ENCODE results near the gene INSYN1.
A peak's percentile ranks its signal among the peaks of the same experiment; 100 is the strongest.
"Not testable (repeated sequence)": the region's sequence is repeated elsewhere in the genome, so short reads cannot be mapped to it uniquely, and the experiment has no call there.

INSYN1 gene

DNA sequence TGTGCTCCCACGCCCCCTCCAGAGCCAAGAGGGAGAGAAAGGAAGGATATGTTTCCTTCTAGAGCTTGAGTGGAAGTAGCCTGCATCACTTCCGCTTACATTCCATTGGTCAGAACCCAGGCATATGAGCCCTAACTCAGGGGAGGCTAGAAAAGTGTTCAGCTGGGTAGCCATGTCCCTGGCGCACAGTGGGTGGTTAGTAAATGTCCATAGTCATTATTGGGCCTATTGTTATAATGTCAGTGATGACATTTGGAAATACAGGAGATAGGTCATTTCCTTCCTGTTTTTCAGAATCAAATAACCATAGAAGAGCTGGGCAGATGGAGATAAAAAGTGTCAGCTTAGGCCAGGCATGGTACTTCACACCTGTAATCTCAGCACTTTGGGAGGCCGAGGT lies 41.6 kb downstream of the INSYN1 start:
- DNase-seq (ENCODE audit: low spot score): no peak

DNA sequence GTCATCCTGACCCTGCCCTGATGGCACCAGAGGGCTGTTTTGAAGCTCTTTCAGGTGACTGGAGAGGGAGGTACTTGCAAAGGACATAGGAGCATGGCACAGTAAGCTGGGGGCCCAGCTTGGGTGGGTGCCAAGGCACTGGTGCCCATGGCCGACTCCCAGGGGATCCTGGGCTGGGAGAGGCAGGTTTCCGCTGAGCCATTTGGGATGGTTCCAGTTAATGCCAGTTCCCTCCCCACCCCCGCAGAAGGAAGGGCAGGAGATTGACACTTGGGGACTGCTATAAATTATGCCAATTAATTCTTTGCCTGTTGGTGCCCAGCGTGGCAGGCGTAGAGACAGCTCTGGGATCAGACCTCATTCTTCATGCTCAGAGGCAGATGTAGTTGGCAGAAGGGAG lies 42.8 kb downstream of the INSYN1 start:
- DNase-seq (ENCODE audit: low spot score): no peak

DNA sequence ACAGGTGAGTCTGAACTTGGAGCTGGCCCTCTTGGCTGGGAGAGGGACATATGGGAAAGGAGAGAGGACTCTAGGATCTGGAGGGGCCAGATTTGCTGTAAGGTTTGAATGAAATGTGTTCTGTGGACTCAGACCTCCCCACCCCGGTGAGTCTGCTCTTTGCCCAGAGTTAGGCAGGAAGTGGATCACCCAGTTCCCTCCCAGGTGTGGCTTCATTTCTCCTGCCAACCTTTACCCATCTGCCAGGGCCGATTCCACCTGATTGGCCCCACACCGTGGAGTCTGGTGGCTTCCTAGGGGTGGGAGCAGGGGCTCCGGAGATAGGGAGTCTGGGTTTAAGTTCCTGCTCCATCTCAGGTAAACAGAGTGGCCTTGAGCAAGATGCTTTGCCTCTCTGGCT lies 43.5 kb downstream of the INSYN1 start:
- no peak for DNase-seq (ENCODE audit: low spot score)

DNA sequence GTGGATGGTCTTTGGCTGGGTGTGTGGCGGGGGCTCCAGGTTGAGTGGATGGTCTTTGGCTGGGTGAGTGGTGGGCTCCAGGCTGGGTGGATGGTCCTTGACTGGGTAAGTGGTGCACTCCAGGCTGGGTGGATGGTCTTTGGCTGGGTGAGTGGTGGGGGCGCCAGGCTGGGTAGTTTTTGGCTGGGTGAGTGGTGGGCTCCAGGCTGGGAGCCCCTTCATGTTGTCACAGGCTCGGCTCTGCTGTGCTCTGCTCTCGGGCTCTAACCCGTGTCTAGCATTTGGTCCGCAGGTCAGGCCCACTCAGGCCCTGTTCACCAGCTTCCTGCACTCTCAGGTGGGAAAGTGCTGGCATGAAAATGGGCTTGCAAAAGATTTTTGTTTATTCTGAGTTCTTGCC lies 43.9 kb downstream of the INSYN1 start:
- DNase-seq (ENCODE audit: low spot score): no peak

DNA sequence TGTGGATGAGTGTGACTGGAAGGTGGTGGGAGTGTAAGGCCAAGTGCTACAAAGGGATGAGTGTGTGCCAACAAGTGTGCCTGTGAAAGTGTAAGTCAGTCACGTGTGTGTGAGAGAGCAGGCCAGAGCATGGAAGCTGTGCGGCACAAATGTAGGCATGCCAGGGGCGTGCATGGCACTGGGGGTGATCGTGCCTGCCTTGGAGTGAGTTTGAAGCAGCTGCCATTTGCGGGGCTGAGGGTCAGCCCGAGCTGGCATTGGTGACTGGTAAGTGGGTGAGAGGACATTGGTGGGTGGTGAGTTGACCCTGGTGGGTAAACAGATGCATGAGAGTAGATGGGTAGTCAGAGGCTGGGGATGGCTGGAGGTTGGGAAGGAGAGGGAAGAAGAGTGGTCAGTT lies 44.5 kb downstream of the INSYN1 start:
- DNase-seq (ENCODE audit: low spot score): no peak

DNA sequence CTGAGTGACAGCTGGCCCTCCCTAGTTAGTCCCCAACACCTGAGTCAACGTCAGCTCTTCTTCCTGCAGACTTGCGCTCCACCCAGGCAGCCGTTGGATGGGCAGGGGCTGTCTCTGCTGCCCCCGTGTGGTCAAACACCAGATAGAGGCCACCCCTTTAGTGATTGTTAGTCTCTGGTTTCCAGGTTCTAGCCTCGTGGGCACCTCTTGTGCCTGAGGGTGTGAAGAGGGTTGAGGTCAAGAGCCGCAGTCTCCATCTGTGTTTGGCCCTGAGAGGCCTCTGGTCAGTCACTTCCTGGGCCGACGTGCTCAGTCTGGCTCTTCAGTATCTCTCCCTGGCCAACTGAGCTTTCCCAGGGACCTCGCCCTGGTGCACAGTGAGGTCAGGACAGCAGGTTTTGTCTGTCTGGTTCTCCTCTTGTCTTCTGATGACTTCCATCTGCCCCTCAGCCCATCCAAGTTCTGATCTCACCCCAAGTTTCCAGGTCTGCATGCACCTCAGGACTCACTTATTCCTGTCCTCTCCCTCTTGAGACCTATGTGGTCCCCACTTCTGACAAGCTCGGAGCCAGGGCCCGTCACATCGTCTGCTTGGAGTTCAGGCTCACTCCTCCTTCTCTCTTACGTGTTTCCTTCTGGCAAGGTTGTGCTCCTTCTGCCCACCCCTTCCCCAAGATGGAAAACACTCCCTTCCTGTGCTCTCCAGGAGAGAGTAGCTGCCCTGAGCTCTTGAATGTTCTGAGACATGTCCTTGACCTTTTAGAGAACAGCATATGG lies 48.1 kb downstream of the INSYN1 start:
- peak; percentile 75 for DNase-seq (ENCODE audit: low spot score)

DNA sequence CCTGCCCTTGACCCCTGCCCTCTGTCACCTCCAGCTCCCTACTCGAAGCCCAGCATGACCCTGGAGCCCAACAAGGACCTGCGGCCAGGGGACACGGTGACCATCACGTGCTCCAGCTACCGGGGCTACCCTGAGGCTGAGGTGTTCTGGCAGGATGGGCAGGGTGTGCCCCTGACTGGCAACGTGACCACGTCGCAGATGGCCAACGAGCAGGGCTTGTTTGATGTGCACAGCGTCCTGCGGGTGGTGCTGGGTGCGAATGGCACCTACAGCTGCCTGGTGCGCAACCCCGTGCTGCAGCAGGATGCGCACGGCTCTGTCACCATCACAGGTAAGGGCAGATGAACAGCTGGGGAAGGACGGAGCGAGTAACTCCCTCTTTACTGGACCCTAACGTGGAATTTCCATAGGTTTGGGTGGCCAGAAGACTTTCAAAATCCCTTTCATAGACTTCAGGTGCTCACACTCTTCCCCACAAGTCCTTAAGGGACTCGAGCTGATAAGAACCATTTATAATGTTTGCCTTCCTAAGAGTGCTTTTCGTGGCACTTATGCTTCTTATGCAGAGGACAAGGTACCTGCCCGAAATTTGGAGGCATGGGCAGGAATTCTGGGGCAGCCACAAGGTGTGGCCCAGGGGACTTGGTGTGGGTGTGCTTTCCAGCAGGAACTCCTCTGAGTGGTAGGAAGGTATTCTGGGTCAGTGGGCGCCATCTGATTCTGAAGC lies 48.8 kb downstream of the INSYN1 start:
- DNase-seq (ENCODE audit: low spot score): not testable (repeated sequence)

DNA sequence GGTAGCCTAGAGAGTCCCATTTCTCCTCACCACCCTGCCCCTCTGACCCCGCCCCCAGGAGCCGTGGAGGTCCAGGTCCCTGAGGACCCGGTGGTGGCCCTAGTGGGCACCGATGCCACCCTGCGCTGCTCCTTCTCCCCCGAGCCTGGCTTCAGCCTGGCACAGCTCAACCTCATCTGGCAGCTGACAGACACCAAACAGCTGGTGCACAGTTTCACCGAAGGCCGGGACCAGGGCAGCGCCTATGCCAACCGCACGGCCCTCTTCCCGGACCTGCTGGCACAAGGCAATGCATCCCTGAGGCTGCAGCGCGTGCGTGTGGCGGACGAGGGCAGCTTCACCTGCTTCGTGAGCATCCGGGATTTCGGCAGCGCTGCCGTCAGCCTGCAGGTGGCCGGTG lies 49.5 kb downstream of the INSYN1 start:
- DNase-seq (ENCODE audit: low spot score): not testable (repeated sequence)

DNA sequence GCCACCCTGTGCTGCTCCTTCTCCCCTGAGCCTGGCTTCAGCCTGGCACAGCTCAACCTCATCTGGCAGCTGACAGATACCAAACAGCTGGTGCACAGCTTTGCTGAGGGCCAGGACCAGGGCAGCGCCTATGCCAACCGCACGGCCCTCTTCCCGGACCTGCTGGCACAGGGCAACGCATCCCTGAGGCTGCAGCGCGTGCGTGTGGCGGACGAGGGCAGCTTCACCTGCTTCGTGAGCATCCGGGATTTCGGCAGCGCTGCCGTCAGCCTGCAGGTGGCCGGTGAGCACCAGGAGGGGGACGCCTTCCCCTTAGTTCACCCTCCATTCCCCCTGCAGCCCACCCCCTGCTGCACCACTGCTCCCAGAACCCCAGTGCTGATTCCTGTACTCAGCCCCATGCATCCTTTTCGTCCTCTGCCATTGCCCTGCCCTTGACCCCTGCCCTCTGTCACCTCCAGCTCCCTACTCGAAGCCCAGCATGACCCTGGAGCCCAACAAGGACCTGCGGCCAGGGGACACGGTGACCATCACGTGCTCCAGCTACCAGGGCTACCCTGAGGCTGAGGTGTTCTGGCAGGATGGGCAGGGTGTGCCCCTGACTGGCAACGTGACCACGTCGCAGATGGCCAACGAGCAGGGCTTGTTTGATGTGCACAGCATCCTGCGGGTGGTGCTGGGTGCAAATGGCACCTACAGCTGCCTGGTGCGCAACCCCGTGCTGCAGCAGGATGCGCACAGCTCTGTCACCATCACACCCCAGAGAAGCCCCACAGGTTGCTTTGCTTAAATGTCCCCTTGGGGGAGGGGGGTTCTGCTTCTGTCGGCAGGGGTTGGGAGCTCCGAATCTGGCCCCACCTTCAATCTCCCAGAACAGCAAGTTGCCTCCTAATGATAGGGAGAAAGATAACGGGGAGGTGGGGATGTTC lies 50.6 kb downstream of the INSYN1 start:
- DNase-seq (ENCODE audit: low spot score): not testable (repeated sequence)

DNA sequence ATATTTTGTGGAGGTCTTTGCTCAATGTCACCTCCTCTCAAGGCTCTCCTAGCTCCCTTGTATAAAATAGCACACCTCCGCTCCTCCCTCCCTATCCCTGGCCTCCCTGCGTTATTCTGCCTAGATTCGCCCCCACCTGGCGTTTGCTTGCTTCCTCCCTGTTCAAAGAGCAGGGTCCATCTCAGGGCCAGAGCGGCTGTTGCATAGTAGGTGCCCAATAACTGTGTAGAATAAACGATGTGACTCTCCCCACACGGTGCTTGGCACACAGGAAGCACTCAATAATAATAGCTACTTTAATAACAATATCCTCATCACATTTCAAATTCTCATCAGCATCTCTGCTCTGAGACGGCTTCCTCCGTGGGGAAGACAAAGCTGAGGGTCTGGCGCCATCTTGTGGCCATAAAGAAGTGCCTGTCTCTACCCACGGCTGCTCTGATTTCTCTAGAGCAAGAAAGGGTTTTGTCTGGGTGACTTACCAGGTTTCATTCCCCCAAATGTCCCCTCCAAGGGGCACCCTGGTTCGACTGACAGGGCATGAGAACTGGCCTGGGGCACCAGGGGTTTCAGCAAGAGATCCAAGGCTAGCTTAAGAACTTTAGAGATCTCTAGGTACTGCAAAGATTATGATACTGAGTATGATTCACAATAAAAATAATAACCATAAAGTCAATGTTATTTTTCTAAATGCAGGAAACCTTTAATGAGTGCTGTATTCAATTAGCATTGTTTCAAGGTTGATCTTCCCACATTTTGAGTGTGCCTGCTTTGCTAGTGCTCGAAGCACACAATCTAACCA lies 52.9 kb downstream of the INSYN1 start:
- DNase-seq (ENCODE audit: low spot score): peak; percentile 83

DNA sequence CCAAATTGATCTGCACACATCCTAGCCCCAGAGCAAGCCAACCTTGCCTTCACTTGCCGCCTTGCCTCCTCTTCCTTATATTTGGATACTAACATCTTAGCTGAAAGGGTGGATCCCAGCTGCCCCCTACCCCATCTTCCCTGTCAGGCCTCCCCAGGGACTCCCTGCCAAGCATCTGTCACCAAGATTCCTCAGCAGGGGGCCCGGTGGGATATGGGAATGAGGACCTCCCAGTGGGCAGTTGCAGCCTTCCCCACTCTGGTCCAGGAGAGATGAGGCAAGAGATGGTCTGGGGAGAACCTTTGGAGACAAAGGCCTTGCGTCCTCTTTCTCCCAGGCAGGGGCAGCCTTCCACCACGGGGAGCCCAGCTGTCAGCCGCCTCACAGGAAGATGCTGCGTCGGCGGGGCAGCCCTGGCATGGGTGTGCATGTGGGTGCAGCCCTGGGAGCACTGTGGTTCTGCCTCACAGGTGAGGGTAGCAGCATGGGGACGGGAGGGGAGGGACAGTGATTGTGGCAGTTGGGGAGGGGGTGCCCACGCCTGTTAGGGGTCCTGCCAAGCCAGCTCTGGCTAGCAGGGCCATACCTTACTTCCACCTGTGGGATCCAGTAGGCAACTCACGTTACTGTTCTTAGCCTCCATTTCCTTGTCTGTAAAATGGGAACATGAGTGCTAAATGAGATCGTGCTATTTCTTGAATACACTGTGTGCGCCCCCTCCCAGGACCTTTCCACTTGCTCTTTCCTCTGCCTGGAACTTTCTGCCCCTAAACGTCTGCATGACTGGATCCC lies 53.7 kb downstream of the INSYN1 start:
- no peak for DNase-seq (ENCODE audit: low spot score)

DNA sequence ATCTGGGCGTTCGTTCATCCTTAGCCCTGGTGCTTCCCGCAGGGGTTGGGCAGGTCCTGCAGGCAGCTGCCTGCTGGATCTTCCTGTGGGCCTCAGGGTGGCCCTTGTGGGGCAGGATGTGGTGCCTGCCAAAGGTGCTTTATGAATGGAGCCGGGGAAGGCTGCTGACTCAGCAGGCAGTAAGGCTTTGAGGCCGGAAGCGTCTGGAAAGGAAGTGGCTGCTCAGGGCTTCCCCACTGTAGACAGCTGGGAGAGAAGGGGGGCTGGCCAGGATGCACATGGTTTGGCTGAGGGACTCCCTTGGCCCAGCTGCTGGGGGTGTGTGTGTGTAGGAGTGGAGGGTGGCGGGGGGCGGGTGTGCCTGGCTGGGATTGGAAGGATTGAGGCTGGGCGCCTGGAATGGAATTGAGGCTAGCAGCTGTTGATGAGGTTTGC lies 56.1 kb downstream of the INSYN1 start:
- peak; percentile 92 for DNase-seq (ENCODE audit: low spot score)

DNA sequence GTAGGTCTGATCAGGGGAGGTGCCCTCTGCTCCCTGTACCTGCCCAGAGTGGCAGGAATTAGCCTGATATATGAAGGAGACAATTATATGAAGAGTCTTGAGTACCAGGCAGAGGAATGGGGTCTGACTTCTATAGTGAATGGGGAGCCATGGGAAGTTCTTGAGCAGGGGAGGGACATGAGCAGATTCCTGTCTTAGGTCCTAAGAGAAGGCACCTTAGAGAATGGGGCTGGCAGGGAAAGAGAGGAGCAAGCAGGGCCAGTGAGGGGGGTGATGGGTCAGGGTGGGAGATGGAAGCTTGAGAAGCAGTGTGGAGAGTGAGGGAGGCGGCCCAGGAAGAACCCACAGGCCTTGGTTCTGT lies 56.5 kb downstream of the INSYN1 start:
- no peak for DNase-seq (ENCODE audit: low spot score)

DNA sequence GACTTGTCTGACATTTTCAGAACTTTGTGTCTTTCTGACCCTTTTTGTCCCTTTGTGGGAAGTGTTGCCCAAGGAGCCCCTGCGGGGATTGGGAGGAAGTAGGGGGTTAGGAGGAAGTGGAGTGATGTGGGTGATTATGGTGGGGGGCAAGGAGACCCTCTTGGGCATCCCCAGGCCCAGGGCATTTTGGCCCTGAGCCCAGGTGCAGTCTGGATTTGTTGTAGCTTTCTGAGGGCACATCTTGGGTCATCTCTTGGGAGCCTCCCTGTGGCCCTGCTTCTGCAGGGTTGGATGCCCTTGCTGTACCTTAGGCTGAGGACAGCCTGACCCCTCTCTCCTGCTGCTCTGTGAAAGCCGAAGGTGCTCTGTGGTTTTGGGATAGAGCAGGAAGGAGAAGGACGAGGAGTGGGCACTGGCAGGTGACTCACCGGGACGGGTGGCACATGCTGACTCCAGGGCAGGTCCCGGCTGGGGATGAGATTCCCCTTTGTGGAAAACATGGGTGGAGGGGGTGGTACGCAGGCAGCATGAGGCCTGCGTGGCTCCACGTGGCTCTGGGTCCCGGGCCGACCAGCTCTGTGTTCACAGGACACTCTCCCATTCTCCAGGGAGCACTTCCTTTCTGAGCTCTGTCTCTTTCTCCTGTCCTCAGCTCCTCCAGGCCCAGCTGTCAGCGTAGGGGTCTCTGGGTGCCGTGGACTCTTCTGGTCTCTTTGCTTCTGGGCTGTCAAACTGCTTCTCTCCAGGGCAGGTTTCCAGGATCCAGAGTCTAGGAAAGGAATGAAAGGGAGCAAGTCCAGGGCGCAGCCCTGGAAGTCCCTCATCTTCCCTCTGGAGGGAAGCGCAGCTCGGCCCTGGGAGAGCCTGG lies 57.1 kb downstream of the INSYN1 start:
- DNase-seq (ENCODE audit: low spot score): no peak

DNA sequence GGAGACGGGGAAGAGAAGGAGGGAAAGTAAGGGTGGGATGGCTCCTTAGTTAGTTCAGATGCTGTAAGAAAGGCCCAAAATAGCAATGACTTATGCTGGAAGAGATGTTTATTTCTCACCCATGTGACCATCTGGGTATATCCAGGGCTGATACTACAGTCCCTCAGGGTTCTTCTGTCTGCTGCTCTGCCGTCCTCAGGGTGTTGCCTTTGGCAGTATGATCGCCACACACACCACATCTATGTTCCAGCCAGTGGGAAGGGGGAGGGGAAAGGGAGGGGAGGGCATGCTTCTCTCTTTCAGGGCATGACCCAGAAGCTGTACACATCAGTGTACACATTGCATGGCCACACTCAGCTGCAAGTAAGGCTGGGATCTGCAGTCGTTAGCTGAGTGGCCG lies 58.7 kb downstream of the INSYN1 start:
- no peak for DNase-seq (ENCODE audit: low spot score)

DNA sequence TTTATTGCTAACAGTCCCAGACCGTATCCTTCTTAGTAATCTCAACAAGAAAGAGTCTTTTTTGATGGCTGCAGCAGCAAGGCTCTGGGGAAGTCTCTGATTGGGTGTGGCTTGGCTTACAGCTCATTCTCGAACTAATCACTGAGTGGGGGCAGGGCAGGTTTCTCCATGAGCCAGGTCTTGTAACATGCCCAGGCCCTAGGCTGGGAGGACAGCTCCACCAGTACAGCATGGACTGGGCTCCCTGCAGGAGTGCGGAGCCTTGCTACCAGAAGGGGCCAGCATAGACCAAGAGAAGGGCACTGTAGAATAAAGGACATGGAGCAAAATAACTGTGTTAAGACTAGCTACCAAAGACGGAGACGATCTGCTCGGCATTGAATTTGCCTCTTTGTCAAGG lies 61.8 kb downstream of the INSYN1 start:
- DNase-seq (ENCODE audit: low spot score): peak; percentile 21

DNA sequence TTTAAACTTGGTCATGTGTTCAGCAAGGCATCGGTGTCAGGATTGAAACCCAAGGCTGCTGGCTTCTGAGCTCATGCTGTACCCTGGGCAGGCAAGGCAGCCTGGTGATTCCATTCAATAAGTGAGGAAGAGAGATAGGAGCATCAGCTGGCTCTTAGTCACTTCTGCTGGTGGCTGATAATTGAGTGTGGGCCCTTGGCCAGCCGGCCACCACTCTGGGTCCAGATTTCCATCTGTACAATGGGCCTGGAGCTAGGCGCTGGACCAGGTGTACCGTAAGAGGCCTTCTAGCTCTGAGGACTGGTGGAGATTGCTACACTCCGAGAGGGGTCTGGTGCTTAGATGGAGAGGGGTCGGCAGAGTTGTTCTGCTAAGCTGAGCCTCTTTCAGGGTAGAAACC lies 64.7 kb downstream of the INSYN1 start:
- DNase-seq (ENCODE audit: low spot score): no peak

DNA sequence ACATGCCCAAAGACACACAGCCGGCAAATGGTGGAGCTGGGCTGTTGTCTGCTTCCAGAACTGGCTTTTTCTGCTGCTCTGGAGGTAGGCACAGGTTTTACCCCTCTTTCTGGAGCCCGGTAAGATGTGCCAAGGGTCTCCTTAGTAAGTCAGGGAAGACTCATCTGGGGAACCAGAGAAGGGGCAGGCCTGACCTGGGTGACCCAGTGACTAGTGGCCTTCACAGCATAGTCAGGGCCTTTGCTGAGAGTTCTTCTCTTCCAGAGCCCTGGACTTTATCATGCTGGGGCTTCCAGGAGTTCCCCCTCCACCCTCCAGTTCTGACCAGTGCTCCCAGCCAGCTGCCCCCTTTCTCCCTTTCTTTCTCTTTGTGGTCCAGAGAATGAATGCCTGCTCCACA lies 65.8 kb downstream of the INSYN1 start:
- DNase-seq (ENCODE audit: low spot score): no peak

DNA sequence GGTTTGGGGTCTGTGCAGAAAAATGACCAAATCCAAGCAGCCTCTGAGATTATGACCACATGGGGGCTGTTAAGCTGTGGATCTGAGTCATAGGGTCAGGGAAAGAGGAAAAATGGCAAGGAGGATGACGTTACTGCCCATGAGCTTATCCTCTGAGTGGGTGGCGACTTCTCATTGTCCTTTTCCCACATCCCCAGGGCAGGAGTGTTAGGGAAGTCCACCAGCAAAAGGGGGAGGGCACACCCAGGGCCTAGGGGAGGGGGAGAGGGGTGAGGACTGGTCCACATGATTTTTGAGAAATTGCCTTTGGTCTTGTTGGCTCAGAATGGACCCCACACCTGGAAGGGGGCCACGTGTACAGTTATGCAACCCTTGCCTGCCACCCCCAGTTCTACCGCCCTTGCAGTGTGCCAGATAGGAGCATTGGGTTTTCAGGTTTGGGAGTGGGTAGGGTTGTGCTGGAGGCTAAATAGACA lies 66.3 kb downstream of the INSYN1 start:
- DNase-seq (ENCODE audit: low spot score): no peak

DNA sequence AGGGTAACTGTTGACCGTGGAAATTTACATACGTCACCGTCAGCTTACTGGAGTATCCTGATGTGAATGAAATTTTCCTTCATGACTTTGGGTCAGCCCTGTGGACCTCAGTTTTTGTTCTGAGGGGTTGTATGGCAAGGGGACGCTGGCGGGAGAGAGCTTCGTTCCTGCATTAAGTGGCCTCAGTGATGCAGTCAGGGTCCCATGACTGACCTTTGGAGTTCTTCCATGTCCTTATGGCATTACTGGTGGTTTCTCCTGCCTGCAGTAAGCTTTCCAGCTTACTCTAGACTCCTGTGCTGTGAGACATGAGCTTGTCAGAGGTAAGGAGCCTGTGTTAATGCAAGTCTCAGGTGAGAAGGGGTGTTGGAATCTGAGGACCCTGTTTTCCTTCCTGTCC lies 67.2 kb downstream of the INSYN1 start:
- no peak for DNase-seq (ENCODE audit: low spot score)
